ENCODE data around the gene NUP50. TPM values are rescaled to one million over a fixed set of nuclear protein-coding genes. Genes with fewer than 3 reads are reported as not detected.

NUP50 gene
- polyA plus RNA-seq, 4 donors = 15.7 to 38.7 (median 19.1) TPM

- no peaks in the 10 kb centered on the region for H3K27me3 ChIP-seq (ENCODE audit: control insufficient read depth in 3 of 3, insufficient read depth in 3 of 3, low read length in 3 of 3)
- no peaks in the 10 kb centered on the region for H3K9me3 ChIP-seq (ENCODE audit: control insufficient read depth in 2 of 2, insufficient read depth in 1 of 2, low read depth in 1 of 2, low read length in 1 of 2)
- 1 to 3% (median 3%) methylated on average over 12 to 13 of the region's 13 CpGs for WGBS, 3 donors
- peaks cover 0 to 4% (median 0%) of the 10 kb centered on the region in 3 donors for H3K36me3 ChIP-seq (ENCODE audit: control insufficient read depth in 3 of 3, insufficient read depth in 2 of 3, low read depth in 1 of 3, low read length in 3 of 3)
- peak overlapping the region; percentile 67 to 98 (median 83) for H3K4me3 ChIP-seq (ENCODE audit: low read depth in 1 of 3, low read length in 3 of 3)
- H3K27ac ChIP-seq (ENCODE audit: low read depth in 1 of 3, low read length in 2 of 3) = peak overlapping the region; percentile 73 to 99 (median 89)
- FAIRE-seq (no peak), DNase-seq (peak in 1 of 2 donors; percentile 36)
- H3K4me1 ChIP-seq (ENCODE audit: control insufficient read depth in 3 of 3, insufficient read depth in 2 of 3, low read depth in 1 of 3, low read length in 2 of 3) = peaks cover 2 to 12% (median 11%) of the 10 kb centered on the region in 3 donors
These were observed 650 bp upstream of the NUP50 start for GRCh38 chr22:45163099-45163450.

- H3K36me3 ChIP-seq (ENCODE audit: control insufficient read depth in 3 of 3, insufficient read depth in 2 of 3, low read depth in 1 of 3, low read length in 3 of 3) = peaks cover 0 to 7% (median 5%) of the 10 kb centered on the region in 3 donors
- H3K27me3 ChIP-seq (ENCODE audit: control insufficient read depth in 3 of 3, insufficient read depth in 3 of 3, low read length in 3 of 3) = no peaks in the 10 kb centered on the region
- WGBS, 3 donors = 0 to 1% (median 1%) methylated on average over 42 to 59 of the region's 59 CpGs
- DNase-seq = peak; percentile 27 to 51
- FAIRE-seq = no peak
- peak overlapping the region; percentile 83 to 98 (median 97) for H3K4me3 ChIP-seq (ENCODE audit: low read depth in 1 of 3, low read length in 3 of 3)
- peak overlapping the region; percentile 58 to 90 (median 74) for H3K27ac ChIP-seq (ENCODE audit: low read depth in 1 of 3, low read length in 2 of 3)
- no peaks in the 10 kb centered on the region for H3K9me3 ChIP-seq (ENCODE audit: control insufficient read depth in 2 of 2, insufficient read depth in 1 of 2, low read depth in 1 of 2, low read length in 1 of 2)
- peaks cover 0 to 8% (median 7%) of the 10 kb centered on the region in 3 donors for H3K4me1 ChIP-seq (ENCODE audit: control insufficient read depth in 3 of 3, insufficient read depth in 2 of 3, low read depth in 1 of 3, low read length in 2 of 3)
These were observed 754 bp downstream of the NUP50 start for GRCh38 chr22:45164270-45165088.

- peaks cover 6 to 21% (median 14%) of the 10 kb centered on the region in 3 donors for H3K36me3 ChIP-seq (ENCODE audit: control insufficient read depth in 3 of 3, insufficient read depth in 2 of 3, low read depth in 1 of 3, low read length in 3 of 3)
- no peak for FAIRE-seq
- H3K4me1 ChIP-seq (ENCODE audit: control insufficient read depth in 3 of 3, insufficient read depth in 2 of 3, low read depth in 1 of 3, low read length in 2 of 3) = peaks cover 0 to 4% (median 4%) of the 10 kb centered on the region in 3 donors
- no peaks in the 10 kb centered on the region for H3K27me3 ChIP-seq (ENCODE audit: control insufficient read depth in 3 of 3, insufficient read depth in 3 of 3, low read length in 3 of 3)
- H3K9me3 ChIP-seq (ENCODE audit: control insufficient read depth in 2 of 2, insufficient read depth in 1 of 2, low read depth in 1 of 2, low read length in 1 of 2) = no peaks in the 10 kb centered on the region
- 47 to 64% (median 60%) methylated on average over 5 of the region's 5 CpGs for WGBS, 3 donors
- no peak overlapping the region for H3K4me3 ChIP-seq (ENCODE audit: low read depth in 1 of 3, low read length in 3 of 3)
- no peak overlapping the region for H3K27ac ChIP-seq (ENCODE audit: low read depth in 1 of 3, low read length in 2 of 3)
- DNase-seq = no peak
These were observed 3.2 kb downstream of the NUP50 start for GRCh38 chr22:45166932-45167331.

GRCh38 chr22:45169591-45170466 lies 6.1 kb downstream of the NUP50 start:
- H3K27me3 ChIP-seq (ENCODE audit: control insufficient read depth in 3 of 3, insufficient read depth in 3 of 3, low read length in 3 of 3) = no peaks in the 10 kb centered on the region
- WGBS, 3 donors = 75 to 85% (median 77%) methylated on average over 19 of the region's 19 CpGs
- FAIRE-seq (no peak), DNase-seq (no peak)
- H3K4me1 ChIP-seq (ENCODE audit: control insufficient read depth in 3 of 3, insufficient read depth in 2 of 3, low read depth in 1 of 3, low read length in 2 of 3) = peaks cover 0 to 4% (median 0%) of the 10 kb centered on the region in 3 donors
- peaks cover 10 to 34% (median 30%) of the 10 kb centered on the region in 3 donors for H3K36me3 ChIP-seq (ENCODE audit: control insufficient read depth in 3 of 3, insufficient read depth in 2 of 3, low read depth in 1 of 3, low read length in 3 of 3)
- H3K4me3 ChIP-seq (ENCODE audit: low read depth in 1 of 3, low read length in 3 of 3) = no peak overlapping the region
- no peak overlapping the region for H3K27ac ChIP-seq (ENCODE audit: low read depth in 1 of 3, low read length in 2 of 3)
- H3K9me3 ChIP-seq (ENCODE audit: control insufficient read depth in 2 of 2, insufficient read depth in 1 of 2, low read depth in 1 of 2, low read length in 1 of 2) = no peaks in the 10 kb centered on the region

GRCh38 chr22:45171830-45172229 lies 8.1 kb downstream of the NUP50 start:
- DNase-seq (no peak), FAIRE-seq (no peak)
- no peaks in the 10 kb centered on the region for H3K27me3 ChIP-seq (ENCODE audit: control insufficient read depth in 3 of 3, insufficient read depth in 3 of 3, low read length in 3 of 3)
- 87 to 95% (median 95%) methylated on average over 6 of the region's 6 CpGs for whole genome bisulfite sequencing, 3 donors
- peaks cover 18 to 43% (median 37%) of the 10 kb centered on the region in 3 donors for H3K36me3 ChIP-seq (ENCODE audit: control insufficient read depth in 3 of 3, insufficient read depth in 2 of 3, low read depth in 1 of 3, low read length in 3 of 3)
- H3K4me3 ChIP-seq (ENCODE audit: low read depth in 1 of 3, low read length in 3 of 3) = no peak overlapping the region
- no peak overlapping the region for H3K27ac ChIP-seq (ENCODE audit: low read depth in 1 of 3, low read length in 2 of 3)
- H3K4me1 ChIP-seq (ENCODE audit: control insufficient read depth in 3 of 3, insufficient read depth in 2 of 3, low read depth in 1 of 3, low read length in 2 of 3) = peaks cover 0 to 4% (median 0%) of the 10 kb centered on the region in 3 donors
- no peaks in the 10 kb centered on the region for H3K9me3 ChIP-seq (ENCODE audit: control insufficient read depth in 2 of 2, insufficient read depth in 1 of 2, low read depth in 1 of 2, low read length in 1 of 2)

- FAIRE-seq = no peak
These were observed 9.3 kb downstream of the NUP50 start for GRCh38 chr22:45172881-45173585.

GRCh38 chr22:45179276-45180049 lies 15.7 kb downstream of the NUP50 start:
- H3K36me3 ChIP-seq (ENCODE audit: control insufficient read depth in 3 of 3, insufficient read depth in 2 of 3, low read depth in 1 of 3, low read length in 3 of 3) = peaks cover 23 to 45% (median 26%) of the 10 kb centered on the region in 3 donors
- H3K27ac ChIP-seq (ENCODE audit: low read depth in 1 of 3, low read length in 2 of 3) = no peak overlapping the region
- H3K9me3 ChIP-seq (ENCODE audit: control insufficient read depth in 2 of 2, insufficient read depth in 1 of 2, low read depth in 1 of 2, low read length in 1 of 2) = no peaks in the 10 kb centered on the region
- no peak for DNase-seq
- H3K4me3 ChIP-seq (ENCODE audit: low read depth in 1 of 3, low read length in 3 of 3) = no peak overlapping the region
- H3K4me1 ChIP-seq (ENCODE audit: control insufficient read depth in 3 of 3, insufficient read depth in 2 of 3, low read depth in 1 of 3, low read length in 2 of 3) = no peaks in the 10 kb centered on the region
- FAIRE-seq = no peak
- 82 to 91% (median 85%) methylated on average over 9 of the region's 9 CpGs for WGBS, 3 donors
- no peaks in the 10 kb centered on the region for H3K27me3 ChIP-seq (ENCODE audit: control insufficient read depth in 3 of 3, insufficient read depth in 3 of 3, low read length in 3 of 3)

More at GRCh38 chr22:45172881-45173585, 9.3 kb downstream of the NUP50 start:
- H3K36me3 ChIP-seq (ENCODE audit: control insufficient read depth in 3 of 3, insufficient read depth in 2 of 3, low read depth in 1 of 3, low read length in 3 of 3) = peaks cover 18 to 50% (median 36%) of the 10 kb centered on the region in 3 donors
- WGBS, 3 donors = 65 to 81% (median 79%) methylated on average over 7 of the region's 7 CpGs
- no peak overlapping the region for H3K27ac ChIP-seq (ENCODE audit: low read depth in 1 of 3, low read length in 2 of 3)
- no peaks in the 10 kb centered on the region for H3K9me3 ChIP-seq (ENCODE audit: control insufficient read depth in 2 of 2, insufficient read depth in 1 of 2, low read depth in 1 of 2, low read length in 1 of 2)
- H3K27me3 ChIP-seq (ENCODE audit: control insufficient read depth in 3 of 3, insufficient read depth in 3 of 3, low read length in 3 of 3) = no peaks in the 10 kb centered on the region
- no peak for DNase-seq
- H3K4me1 ChIP-seq (ENCODE audit: control insufficient read depth in 3 of 3, insufficient read depth in 2 of 3, low read depth in 1 of 3, low read length in 2 of 3) = no peaks in the 10 kb centered on the region
- H3K4me3 ChIP-seq (ENCODE audit: low read depth in 1 of 3, low read length in 3 of 3) = no peak overlapping the region
